Activated naive CD8-positive, alpha-beta T cell treated with anti-CD3 and anti-CD28 coated beads, Interleukin-2, amount 50 U/mL, for 16 hours (primary cell): ENCODE measurements around the gene FBXL16.

Source experiments
- DNase-seq: peaks from one replicate; pipeline ENCODE4 v3.0.0-alpha.2; 2020; ENCODE audit warnings: low read depth, low spot score

FBXL16 gene

DNA sequence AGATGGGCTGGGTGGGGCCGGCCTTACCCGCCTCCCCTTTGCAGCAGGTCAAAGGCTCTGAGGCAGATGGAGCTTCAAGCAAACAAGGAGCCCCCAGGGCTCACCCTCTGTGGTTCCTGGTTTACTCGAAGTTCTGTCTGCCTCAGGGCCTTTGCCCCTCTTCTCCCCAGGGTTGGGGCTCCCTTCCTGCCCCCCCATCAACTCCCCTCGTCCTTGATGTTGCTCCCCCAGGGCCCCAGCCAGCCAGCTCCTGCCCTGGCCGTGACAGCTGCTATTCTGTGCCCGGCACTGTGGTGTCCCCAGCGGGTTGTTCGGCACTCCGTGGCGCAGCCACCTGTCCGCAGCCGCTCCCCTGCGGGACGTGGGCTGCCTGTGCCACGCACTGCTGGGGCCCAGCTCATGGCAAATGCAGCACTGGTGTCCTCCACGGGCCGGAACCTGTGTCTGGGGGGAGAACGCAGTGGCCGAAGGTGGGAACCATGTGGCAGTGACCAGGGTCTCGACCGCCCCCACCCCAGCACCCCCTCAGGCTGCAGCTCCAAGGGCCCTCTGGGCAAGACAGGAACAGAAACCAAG is 5.0 kb upstream of the FBXL16 start:
- no peak for DNase-seq

DNA sequence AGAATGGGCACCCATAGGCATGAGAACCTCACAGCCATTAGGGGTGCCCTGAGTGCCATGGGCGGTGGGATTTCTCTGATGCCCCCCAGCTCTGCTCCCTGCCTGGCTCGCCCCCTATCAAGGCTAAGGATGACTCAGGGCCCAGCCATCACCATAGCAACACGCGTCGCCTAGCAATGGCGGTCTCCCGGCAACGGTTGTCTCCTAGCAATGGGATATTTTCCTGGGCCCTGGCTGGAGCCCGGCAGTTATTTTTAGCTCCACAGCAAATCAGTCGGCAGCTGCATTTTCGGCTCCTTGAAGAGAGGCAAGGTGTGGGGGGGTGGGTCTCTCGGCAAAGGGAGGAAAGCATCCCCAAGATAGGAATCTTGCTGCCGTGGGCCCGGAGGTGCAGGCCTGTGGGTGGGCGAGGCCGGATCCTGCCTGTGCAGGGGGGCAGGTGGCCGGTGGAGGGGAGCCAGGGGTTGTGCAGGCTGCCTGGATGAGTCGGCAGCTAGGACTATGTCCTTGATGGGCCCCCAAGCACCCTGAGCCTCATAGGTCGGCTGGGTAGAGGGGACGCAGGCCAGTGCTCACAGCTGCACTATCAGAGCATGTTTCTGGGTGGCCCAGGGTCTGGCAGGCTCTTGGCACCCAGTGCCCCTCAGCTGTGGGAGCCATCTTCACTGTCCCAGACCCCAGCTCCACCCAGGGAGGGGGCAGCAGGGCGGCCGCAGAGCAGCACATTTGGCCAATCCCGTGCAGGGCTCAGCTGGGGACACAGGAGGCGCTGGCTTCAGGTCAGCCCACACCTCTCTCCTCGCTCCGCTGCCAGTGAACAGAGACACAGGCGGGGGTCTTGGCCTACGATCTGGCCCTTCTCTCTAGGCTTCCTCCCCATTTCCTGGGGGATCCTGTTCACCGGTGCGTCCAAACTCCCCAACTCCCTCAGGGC is 4.2 kb upstream of the FBXL16 start:
- no peak for DNase-seq

DNA sequence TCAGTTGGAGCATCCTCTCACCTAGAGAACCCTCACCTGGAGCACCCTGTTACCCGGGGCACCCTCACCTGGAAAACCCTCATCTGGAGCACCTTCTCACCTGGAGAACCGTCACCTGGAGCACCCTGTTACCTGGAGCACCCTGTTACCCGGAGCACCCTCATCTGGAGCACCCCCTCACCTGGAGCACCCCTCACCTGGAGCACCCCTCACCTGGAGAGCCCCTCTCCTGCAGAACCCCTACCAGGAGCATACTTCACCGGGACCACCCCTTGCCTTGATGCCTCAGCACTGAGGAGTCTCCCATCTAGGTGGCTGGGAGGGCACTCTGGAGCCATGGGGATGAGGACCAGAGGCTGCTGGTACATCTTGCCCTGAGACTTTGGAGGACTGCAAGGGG is 3.4 kb upstream of the FBXL16 start:
- DNase-seq: no peak

GRCh38 chr16:708019-708418 is 2.4 kb upstream of the FBXL16 start:
- no peak for DNase-seq

- no peak for DNase-seq
Measured at GRCh38 chr16:707062-707538, 1.5 kb upstream of the FBXL16 start.

DNA sequence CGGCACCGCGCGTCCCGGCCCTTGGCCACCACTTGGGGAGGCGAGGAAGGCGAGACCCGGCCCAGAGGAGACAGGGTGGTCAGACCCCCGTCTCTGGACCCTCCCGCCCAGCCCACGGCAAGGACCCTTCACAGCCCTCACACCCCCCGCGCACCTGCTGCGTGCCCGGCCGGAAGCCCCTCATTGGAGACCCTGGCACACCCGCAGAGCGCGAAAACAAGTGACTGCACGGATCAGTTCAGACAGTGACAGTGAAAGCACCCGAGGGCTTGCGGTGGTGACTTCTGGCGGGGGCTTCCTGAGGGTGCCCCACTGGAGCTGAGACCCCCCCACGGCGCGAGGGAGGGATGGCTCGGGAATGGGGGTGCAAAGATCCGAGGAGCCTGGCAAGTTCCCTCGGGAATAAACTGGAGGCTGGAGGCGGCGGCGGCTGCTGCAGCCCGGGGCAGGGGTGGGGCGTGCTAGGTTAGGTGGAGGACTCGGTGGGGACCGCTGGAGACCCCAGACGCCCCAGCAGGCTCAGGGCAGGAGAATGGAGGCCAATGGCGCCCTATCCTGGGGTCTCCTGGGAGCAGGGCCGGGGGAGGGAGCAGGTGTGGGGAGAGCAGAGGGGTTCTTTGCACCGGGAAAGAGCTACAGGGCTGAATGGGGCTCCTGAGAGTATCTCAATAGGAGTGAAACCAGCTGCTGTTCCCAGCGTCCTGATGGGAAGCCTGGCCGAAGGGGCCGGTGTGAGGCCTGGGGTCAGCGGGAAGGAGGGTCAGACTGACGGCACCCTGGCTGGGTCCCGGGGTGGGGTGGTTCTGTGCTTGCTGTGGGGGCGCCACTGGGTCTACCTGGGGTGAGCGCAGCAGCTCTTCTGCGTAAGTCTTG is 824 bp upstream of the FBXL16 start:
- no peak for DNase-seq

DNA sequence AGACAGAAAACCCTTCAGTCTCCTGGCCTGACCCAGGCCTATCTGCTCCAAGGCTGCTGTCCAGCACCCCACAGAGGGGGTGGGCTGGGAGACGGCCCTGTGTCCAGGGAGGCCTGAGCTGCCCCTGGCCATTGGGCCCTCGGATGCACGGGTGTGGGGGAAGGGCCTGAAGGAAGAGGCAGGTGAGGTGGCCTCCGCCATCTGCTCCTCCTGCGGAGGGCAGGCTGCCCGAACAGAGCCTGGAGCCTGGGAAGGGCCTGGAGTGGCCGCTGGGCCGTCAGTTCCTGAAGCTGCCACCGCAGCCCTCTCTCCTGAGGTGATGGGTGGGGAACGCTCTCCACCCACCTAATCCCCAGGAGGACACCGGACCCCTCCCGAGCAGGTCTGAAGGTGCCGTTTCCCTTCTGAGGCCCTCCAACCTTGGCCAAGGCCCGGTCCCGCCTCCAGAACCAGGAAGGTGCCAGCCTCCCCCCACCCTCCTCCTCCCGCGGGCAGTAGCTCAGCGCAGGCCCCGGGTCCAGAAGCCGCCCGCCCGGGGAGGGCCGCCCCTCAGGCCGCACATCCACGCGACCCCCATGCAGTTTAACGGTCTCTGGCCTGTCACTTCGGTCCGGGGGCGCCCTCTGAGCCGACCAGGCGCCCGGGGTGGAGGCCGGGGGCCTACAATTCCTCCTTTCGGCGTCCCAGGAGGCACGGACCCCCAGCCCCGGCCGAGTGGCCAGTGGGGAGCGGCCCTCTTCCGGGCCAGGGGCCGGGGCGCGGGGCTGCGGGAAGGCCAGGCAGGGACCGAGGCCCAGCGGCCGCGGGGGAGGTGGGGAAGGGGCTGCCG is 835 bp downstream of the FBXL16 start:
- no peak for DNase-seq

GRCh38 chr16:704047-704446 is 1.6 kb downstream of the FBXL16 start:
- DNase-seq: no peak

DNA sequence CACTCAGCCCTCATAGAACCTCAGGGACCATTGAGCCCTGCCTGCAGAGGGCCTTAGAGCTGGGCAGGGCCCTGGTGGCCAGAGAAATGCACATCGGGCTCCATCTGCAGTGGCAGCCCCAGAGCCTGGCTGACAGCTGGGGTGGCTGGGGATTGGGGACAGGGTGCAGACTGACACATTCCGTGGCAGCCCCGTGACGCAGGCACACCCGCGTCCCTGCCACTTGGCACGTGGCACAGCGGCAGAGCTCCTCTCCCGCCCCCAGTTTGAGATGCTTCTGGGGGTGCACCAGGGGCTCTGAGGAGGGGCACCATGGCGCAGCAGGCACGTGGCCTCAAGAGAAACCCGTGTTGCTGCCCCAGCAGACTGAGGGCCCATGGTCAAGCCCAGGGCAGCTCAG is 2.2 kb downstream of the FBXL16 start:
- DNase-seq: no peak

- no peak for DNase-seq
Measured at GRCh38 chr16:702341-702740, 3.3 kb downstream of the FBXL16 start.

GRCh38 chr16:700684-701584 is 4.7 kb downstream of the FBXL16 start:
- DNase-seq: no peak

- DNase-seq: no peak
Measured at GRCh38 chr16:698911-699671, 6.5 kb downstream of the FBXL16 start.

DNA sequence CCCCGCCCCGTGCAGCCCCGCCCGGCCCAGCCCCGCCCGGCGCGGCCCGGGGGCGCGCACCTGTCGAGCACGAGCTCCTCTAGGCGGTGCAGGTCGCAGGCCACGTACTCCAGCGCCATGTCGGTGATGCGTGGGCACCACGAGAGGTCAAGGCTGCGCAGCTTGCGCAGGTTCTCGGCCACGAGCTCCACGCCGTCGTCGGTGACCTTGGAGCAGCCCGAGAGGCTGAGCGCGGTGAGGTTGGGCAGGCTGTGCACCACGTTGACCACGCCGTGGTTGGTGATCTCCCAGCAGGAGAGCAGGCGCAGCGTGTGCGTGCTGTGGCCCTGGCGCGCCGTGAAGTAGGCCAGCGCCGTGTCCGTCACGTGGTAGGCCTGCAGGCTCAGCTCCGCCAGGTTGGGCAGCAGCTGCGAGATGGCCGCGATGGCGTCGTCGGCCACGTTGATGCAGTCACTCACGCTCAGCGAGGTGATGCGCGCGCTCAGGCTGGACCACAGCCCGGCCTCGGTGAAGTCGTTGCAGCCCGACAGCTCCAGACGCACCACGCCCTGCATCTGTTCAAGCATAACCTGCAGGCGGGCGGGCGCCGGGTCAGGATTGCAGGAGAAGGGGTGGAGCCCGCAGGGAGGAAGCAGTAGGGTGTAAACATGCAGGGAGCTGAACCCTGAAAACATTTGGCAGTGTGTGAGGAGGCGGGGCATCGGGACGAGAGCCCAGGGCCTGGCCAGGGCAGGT is 10.1 kb downstream of the FBXL16 start:
- no peak for DNase-seq

- DNase-seq: no peak
Measured at GRCh38 chr16:694863-695354, 10.7 kb downstream of the FBXL16 start.

GRCh38 chr16:694187-694862 is 11.3 kb downstream of the FBXL16 start:
- DNase-seq: no peak

- DNase-seq: no peak
Measured at GRCh38 chr16:693766-694165, 11.8 kb downstream of the FBXL16 start.

DNA sequence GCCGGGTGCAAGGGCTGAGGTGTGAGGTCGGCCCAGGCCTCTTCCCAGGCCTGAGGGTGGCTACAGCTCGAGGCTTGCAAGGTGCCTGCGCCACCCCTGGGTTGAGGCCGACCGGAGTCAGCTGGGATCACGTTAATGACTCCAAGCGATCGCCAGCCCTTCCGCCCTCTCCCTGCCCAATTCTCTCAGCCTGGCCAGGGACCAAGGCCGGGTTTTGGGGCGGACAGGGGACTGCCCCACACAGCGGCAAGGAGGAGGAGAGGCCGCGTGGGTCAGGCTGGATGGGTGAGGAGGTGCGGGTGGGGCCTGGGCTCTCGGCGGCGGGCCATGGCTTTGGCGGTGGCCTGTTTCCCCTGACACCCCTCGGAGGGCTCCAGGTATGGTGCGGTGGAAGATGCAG is 12.2 kb downstream of the FBXL16 start:
- no peak for DNase-seq
